ENCODE results near the gene GRIK3.

Gene GRIK3

DNA sequence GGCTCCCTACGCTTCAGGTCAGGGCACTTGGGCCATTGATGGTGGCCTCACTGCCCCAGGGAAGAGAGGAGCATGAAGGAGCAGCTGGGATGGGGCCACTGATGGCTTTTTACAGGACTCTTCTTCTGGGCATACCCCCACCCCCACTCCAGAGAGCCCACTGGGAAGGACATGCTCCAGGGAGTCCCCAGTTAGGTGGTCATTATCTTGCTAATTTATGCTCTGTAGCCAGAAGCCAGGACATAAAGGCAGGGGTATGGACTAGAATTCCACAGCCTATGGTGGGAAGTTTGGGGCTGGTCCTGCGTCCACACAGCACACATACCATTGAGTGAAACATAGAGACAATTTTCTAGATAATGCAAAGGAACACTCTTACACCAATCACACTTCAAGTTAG is 8.8 kb upstream of the GRIK3 start:
- no peak for DNase-seq (ENCODE audit: low read depth in 2 of 2)

DNA sequence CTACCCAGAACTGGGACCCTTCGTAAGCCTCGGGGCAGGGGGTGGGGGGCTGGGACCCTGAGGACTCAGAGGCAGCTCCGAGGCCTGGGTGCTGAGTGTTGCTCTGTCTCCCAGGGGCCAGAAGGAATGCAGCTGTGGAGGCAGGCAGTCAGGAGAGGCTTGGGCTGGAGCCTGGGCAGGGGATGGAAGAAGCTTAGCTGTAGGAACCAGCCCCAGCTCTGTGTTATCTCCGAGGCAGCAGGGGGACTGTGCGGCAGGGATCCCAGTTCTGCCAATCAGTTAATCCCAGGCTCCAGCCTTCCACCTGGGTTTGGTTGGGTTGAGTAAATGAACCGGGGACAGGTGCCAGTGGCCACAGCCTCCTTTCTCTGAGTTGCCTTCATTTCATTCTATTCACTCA is 8.2 kb upstream of the GRIK3 start:
- DNase-seq (ENCODE audit: low read depth in 2 of 2), result no peak

GRCh38 chr1:37041483-37041882 is 7.2 kb upstream of the GRIK3 start:
- DNase-seq (ENCODE audit: low read depth in 2 of 2), result no peak

DNA sequence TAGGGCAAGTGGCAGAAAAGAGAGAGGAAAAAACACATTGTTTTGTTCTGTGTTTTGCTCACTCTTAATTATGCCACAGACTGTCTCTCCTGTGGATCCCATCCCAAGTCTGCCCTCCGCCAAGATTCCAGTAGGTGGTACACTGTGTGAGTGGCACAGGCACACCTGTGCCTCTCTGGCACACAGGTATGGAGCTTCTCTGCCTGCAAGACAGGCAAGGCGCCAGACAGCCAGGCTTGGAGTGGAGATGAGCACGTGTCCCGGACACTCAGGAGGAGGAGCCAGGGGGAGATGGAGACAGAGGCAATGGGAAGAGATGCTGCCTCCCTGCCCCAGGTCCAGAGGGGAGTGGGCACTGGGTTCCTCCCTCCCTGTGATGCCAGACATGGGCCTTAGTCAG is 6.5 kb upstream of the GRIK3 start:
- DNase-seq (ENCODE audit: low read depth in 2 of 2), result no peak

- no peak for DNase-seq (ENCODE audit: low read depth in 2 of 2)
Observed at GRCh38 chr1:37040261-37040660, 5.9 kb upstream of the GRIK3 start.

DNA sequence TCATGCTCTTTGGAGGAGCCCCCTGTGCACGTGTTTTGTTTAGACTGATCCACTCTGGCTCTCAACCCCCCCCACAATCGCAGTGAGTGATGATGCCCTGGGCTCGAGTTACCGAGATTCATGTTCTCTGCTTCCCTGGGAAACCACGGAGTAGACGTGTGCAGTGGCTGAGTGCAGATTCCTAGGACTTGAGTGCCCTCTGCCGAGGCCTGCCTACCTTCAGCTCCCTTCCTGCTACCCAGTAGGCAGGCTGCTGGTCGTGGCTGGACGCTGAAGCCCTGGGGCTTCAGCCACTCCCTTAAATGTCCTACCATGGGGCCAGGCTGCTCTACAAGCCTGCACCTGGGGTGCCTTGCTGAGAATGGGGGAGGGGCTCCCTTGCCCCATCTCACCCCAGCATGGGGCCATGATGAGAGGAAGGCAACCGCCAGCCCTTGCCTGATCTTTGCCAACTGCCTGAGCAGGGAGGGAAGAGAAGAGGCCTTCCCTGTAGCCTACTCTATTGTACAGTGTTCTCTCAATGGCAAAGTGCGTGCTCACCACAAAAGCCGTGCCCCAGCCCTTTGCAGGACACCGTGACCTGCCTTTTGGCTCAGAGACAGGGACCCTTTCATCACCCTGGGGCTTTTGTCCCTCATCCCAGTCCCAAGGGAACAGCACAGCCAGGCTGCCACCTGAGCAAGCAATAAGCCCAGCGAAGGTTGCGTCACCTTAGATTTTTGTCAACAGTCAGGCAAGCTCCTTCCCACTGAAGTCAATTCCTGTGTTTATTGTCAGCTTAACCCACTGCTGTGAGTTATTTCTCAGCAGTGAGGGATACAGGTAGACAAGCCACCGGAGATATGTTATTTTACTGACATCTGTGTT is 4.1 kb upstream of the GRIK3 start:
- DNase-seq (ENCODE audit: low read depth in 2 of 2), result no peak

DNA sequence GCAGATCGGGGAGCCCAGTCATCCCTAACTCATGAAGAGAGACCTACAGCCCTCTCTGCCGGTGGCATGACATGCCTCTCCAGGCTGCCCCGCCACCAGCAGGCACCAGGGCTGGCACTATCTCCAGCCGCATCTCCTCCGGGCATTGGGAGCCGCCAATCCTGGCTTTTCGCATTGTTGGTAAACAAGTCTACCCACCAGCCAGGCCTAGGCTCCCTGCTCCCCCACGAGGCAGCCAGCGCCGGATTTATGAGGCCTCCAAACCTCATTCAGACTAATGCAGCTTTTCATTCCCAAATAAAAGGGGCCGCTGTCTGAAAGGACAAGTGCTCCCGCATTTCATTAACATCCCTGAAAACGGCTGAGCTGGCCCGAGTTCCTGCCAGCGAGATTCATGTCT is 3.4 kb upstream of the GRIK3 start:
- no peak for DNase-seq (ENCODE audit: low read depth in 2 of 2)

GRCh38 chr1:37036667-37037053 is 2.3 kb upstream of the GRIK3 start:
- no peak for DNase-seq (ENCODE audit: low read depth in 2 of 2)

DNA sequence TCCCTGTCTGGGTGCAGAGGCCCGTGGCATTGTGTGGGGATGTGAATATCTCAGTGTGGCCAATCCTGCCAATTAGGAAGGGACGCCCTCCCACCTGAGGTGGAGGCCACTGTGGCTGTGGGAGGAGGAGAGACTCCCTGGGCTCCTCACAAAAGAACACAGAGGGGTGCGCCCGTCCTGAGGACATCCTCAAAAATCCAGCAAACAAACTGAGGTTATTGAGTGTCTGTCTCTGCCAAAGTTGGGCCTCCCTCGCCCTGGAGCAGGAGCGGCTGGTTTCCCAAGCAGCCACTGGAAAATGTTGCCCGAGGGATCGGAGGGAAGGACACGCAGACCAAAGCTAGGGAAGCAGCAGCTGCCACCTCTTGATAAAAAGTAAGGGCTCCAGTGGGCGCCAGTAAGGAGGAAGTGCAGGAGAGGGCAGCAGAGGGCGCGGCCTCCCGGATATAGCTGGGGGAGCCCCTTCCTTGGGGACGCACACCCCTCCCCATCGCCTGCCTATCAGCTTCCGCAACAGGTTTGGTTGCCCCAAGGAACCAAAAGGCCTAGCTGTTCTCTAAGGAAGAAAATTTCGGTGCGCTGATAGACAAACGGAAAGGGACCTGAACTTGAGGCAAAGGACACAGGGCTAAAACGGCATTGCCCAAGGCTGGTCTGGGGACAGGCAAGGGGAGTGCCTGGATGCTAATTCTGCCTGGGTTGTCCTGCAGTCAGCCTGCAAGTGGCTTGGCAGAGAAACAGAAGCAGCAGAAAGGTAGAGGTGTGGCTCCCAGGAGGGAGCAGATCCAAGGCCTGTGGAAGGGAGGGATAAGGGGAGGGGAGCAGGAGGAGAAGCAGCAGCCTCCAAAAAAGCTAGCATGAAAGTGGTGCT is 1.7 kb upstream of the GRIK3 start:
- no peak for DNase-seq (ENCODE audit: low read depth in 2 of 2)

- DNase-seq (ENCODE audit: low read depth in 2 of 2), result no peak
Observed at GRCh38 chr1:37035014-37035691, 838 bp upstream of the GRIK3 start.

GRCh38 chr1:37033355-37034101 is 787 bp downstream of the GRIK3 start:
- DNase-seq (ENCODE audit: low read depth in 2 of 2), result no peak

GRCh38 chr1:37032660-37033354 is 1.5 kb downstream of the GRIK3 start:
- no peak for DNase-seq (ENCODE audit: low read depth in 2 of 2)

DNA sequence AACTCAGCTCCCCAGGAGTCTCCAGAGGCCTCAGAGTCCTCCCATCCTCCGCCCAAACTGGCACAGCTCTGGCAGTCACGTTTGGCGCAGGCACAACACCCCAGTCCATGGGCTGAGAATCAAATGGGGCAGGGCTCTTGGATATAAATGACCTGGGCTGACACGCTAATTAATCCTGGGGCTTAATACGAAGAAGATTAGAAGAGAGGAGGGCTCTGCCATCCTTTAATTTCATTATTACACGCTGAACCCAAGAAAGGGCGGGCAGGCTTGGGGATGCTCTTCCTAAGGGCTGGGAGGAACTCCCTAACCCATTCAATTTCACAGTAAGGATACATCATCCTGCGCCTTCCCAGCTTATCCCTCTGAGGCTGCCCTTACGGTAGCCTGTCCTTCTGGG is 2.4 kb downstream of the GRIK3 start:
- DNase-seq (ENCODE audit: low read depth in 2 of 2), result no peak

DNA sequence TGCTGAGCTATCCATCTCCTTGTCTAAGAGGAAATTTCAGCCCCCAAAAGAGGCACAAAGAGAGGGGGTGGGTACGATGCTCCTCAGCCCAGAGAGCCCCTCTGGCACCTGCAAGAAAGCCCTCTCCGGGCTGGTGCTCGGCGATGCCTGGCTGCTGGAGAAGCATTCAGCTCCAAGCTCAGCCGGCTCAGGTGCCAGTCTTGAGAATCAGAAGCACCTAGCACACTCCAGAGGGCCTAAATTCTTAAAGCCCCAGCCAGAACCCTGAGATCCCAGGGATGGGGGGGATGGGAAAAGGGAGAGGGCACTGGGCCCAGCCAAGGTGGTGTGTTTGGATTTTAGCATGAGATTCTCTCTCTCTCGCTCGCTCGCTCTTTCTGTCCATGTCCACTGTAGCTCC is 2.9 kb downstream of the GRIK3 start:
- no peak for DNase-seq (ENCODE audit: low read depth in 2 of 2)

- no peak for DNase-seq (ENCODE audit: low read depth in 2 of 2)
Observed at GRCh38 chr1:37028981-37029617, 5.2 kb downstream of the GRIK3 start.

DNA sequence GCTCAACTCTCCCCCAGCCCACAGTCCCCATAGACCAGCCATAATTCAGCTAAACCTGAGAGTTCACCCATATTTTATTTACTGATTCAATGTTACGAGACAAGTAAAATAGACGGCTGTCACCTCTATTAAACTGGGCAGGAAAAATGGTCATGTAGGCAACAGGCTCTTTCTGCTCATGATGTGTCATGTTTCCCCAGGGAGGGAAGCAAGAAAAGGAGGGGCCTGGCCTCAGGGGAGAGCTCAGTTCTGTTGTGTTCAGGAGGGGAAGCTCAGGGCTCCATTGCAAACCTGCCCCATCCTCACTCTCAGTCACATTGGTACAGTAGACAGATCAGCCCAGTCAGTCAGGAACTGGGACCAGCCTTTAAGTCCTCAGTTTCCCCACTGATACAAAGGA is 12.8 kb downstream of the GRIK3 start:
- DNase-seq (ENCODE audit: low read depth in 2 of 2), result no peak

- DNase-seq (ENCODE audit: low read depth in 2 of 2), result no peak
Observed at GRCh38 chr1:37020653-37021277, 13.6 kb downstream of the GRIK3 start.

DNA sequence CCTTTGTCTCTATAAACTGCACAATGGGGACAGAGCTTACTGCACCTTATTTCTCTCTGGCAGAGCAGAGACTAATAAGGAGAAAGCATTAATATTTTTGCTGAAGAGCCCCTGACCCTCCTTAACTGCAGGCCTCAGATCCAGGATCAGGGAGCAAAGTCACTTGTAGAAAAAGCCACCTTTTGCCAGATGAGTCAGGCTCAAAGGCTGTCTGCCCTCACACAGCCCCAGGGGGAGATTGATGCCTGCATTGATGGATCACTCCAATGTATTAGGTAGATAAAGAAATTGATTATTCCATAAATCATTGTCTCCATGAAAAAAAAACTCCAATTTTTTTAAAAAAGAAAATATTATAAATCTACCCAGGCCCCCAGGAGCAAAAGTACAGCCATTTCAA is 15.8 kb downstream of the GRIK3 start:
- DNase-seq (ENCODE audit: low read depth in 2 of 2), result no peak

DNA sequence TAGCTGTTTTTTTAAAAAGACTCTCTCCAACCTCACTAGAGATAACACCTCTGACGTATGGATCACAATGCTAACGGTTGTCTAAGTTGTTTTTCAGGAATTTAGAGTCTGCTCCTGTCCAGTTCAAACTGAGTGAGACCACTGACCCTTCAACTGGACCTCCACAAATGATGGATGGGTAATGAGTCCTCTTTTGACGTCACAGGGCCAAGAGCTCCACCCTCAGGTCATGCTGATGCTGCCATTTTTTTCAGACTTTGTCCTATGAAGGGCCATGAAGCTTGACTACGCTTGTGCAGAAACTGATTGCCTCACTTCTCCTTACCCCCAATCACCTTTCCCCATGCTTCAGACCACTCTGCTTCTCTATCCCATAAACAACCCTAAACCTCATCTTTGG is 16.6 kb downstream of the GRIK3 start:
- no peak for DNase-seq (ENCODE audit: low read depth in 2 of 2)

GRCh38 chr1:37016121-37016520 is 18.2 kb downstream of the GRIK3 start:
- no peak for DNase-seq (ENCODE audit: low read depth in 2 of 2)
